ENCODE data around the gene FGFR3. TPM values are rescaled to one million over a fixed set of nuclear protein-coding genes. Genes with fewer than 3 reads are reported as not detected.

Gene FGFR3
- total and polyA plus RNA-seq, 2 of the 4 experiments (the other 2 are of a cell fraction): 0.18 to 0.67 TPM

- H3K27ac ChIP-seq (ENCODE audit: insufficient read depth, low read length): no peak overlapping the region
- H2BK5ac ChIP-seq (ENCODE audit: low read depth, low read length, poor library complexity, severe bottlenecking): no peak overlapping the region
- dilution Hi-C loops (cut with HindIII; ENCODE audit: low sequenced_read_pairs, unreplicated experiment) (no loop called here), intact Hi-C loops (cut with micrococcal nuclease) (loop anchor here (1.0 kb wide), 3 partner anchors 62 to 162 kb away; no protein-coding TSS in a partner anchor), in situ Hi-C loops (cut with MboI; ENCODE audit: low sequenced_read_pairs) (no loop called here)
- H3K14ac ChIP-seq (replicated peaks; ENCODE audit: low read depth, low read length): no peak overlapping the region
- H2AK9ac ChIP-seq (replicated peaks; ENCODE audit: low read depth, low read length, poor library complexity): no peak overlapping the region
- peak; percentile 41; the same call in 1 of the 2 replicates for TF ChIP-seq MAZ (IDR thresholded peaks at IDR 0.05; ENCODE audit: borderline replicate concordance, low read depth, low read length)
- TF ChIP-seq POLR2A (IDR thresholded peaks at IDR 0.05; ENCODE audit: low read depth, low read length): no peak
- no peak for TF ChIP-seq MXI1 (IDR thresholded peaks at IDR 0.05; ENCODE audit: borderline replicate concordance, low read depth, low read length)
- TF ChIP-seq ELK1 (IDR thresholded peaks at IDR 0.05; ENCODE audit: borderline replicate concordance, low read depth, low read length): no peak
- peak; percentile 77 for TF ChIP-seq CTCF (conservative IDR thresholded peaks at IDR 0.05; ENCODE audit: low read depth, low read length)
- TF ChIP-seq RFX5 (IDR thresholded peaks at IDR 0.05; ENCODE audit: low read depth, low read length): no peak
- peak; percentile 80 for TF ChIP-seq RAD21 (IDR thresholded peaks at IDR 0.05; ENCODE audit: low read length)
- TF ChIP-seq CHD1 (IDR thresholded peaks at IDR 0.05; ENCODE audit: low read depth, low read length): no peak
- peak; percentile 83 for TF ChIP-seq SMC3 (IDR thresholded peaks at IDR 0.05; ENCODE audit: low read depth, low read length)
- TF ChIP-seq NFE2L2 (IDR thresholded peaks at IDR 0.05; ENCODE audit: low read depth, low read length): no peak
- no peak for TF ChIP-seq BHLHE40 (IDR thresholded peaks at IDR 0.05; ENCODE audit: low read depth, low read length)
- TF ChIP-seq MAFK (IDR thresholded peaks at IDR 0.05; ENCODE audit: low read depth, low read length): no peak
- no peak for TF ChIP-seq RCOR1 (IDR thresholded peaks at IDR 0.05; ENCODE audit: insufficient replicate concordance, low read length)
- no peak for TF ChIP-seq USF2 (IDR thresholded peaks at IDR 0.05; ENCODE audit: low read depth, low read length)
- TF ChIP-seq FOS (IDR thresholded peaks at IDR 0.05; ENCODE audit: low read depth, low read length): no peak
- no peak for TF ChIP-seq CEBPB (IDR thresholded peaks at IDR 0.05; ENCODE audit: low read depth, low read length)
- H2BK120ac ChIP-seq (ENCODE audit: low read depth, low read length): no peak overlapping the region
- no peak overlapping the region for H4K91ac ChIP-seq (ENCODE audit: insufficient read depth, low read depth, low read length)
- POLR2A ChIA-PET (ENCODE audit: unreplicated experiment): no interaction called here
- no peak overlapping the region for H3K23ac ChIP-seq (ENCODE audit: low read depth, low read length)
- BruUV-seq (replicated peaks): no TSS peak
- no peak overlapping the region for H3K18ac ChIP-seq (ENCODE audit: low read depth, low read length)
- H3K9me1 ChIP-seq (ENCODE audit: insufficient read depth, low read length): no peaks in the 10 kb centered on the region
- no peaks in the 10 kb centered on the region for H3K4me1 ChIP-seq (ENCODE audit: control insufficient read depth, insufficient read depth, low read length)
- H3K36me3 ChIP-seq (ENCODE audit: control insufficient read depth, insufficient read depth, low read length): peaks cover 8% of the 10 kb centered on the region
- H3K4ac ChIP-seq (ENCODE audit: low read depth, low read length): no peak overlapping the region
- ATAC-seq (ENCODE audit: low read depth) (peak; percentile 81), DNase-seq (peak; percentile 41)
- 4% methylated on average over 11 of the region's 29 CpGs; no CpG with 5 or more reads in 1 of the 2 experiments for WGBS, 2 experiments (ENCODE audit: extremely low coverage in 2 of 2, insufficient read length in 1 of 2)
- no peaks in the 10 kb centered on the region for H3K9me3 ChIP-seq (ENCODE audit: control insufficient read depth, insufficient read depth, low read length)
- no peak overlapping the region for H2BK20ac ChIP-seq (ENCODE audit: low read depth, low read length)
- no peak overlapping the region for H3K56ac ChIP-seq (ENCODE audit: extremely low read depth, insufficient read depth, low read length)
- H2AFZ ChIP-seq (replicated peaks; ENCODE audit: low read length, poor library complexity): peak overlapping the region; percentile 24
- H3K79me1 ChIP-seq (ENCODE audit: low read depth in 1 of 2, low read length in 2 of 2): no peaks in the 10 kb centered on the region
- H3K27me3 ChIP-seq (ENCODE audit: control insufficient read depth, insufficient read depth, low read length): no peaks in the 10 kb centered on the region; the same call in 1 of the 2 replicates
- H4K5ac ChIP-seq (ENCODE audit: low read depth, low read length): no peak overlapping the region
- H4K8ac ChIP-seq (ENCODE audit: low read depth in 2 of 2, low read length in 2 of 2): no peak overlapping the region
- CTCF ChIA-PET: interaction anchor here (0.6 to 1.4 kb wide), 3 partner anchors 60 to 159 kb away, joined by 3 to 8 read pairs (median 3); no protein-coding TSS in a partner anchor
- H2BK15ac ChIP-seq (ENCODE audit: low read depth, low read length): no peak overlapping the region
- peaks cover 4% of the 10 kb centered on the region; the same call in 1 of the 2 replicates for H4K20me1 ChIP-seq (ENCODE audit: insufficient read depth, low read length)
- H3K9ac ChIP-seq (ENCODE audit: low read depth, low read length): no peak overlapping the region
- peak overlapping the region; percentile 70; the same call in 1 of the 2 replicates for H3K4me2 ChIP-seq (ENCODE audit: low read depth, low read length)
- H3K4me3 ChIP-seq (ENCODE audit: insufficient read depth, low read depth, low read length): no peak overlapping the region
- H2AK5ac ChIP-seq (ENCODE audit: low read depth, low read length): no peak overlapping the region; the same call in 1 of the 2 replicates
These were observed 44.6 kb upstream of the FGFR3 start for GRCh38 chr4:1748465-1748995.
